Tibial artery (tissue), 4 donors: Measurements from ENCODE around the gene PIGN.

Source experiments
- DNase-seq, 2 donors: peaks; one replicate each; pipeline ENCODE4 v3.0.0-alpha.2; 2019
- H3K27ac ChIP-seq, 2 donors: fragments of 200-600 bp; sonication (generic) in 1 of 2; 1 replicate in 1 of 2; 2 replicates in 1 of 2; pipeline ENCODE4 v1.5.1; 2018 to 2019; ENCODE audit warnings: mild to moderate bottlenecking in 1 of 2
- H3K27me3 ChIP-seq, 2 donors: fragments of 200-600 bp; sonication (generic) in 1 of 2; one replicate each; pipeline versions ENCODE4 v1.5.1 to v1.6.0; 2016 to 2019
- H3K36me3 ChIP-seq, 3 donors: fragments of 200-600 bp; sonication (generic) in 2 of 3; one replicate each; pipeline ENCODE4 v1.5.1; 2016 to 2019; ENCODE audit warnings: mild to moderate bottlenecking in 2 of 3
- H3K4me1 ChIP-seq, 4 donors: fragments of 200-600 bp; sonication (generic) in 2 of 4; 1 replicate in 3 of 4; 2 replicates in 1 of 4; pipeline ENCODE4 v1.5.1; 2016 to 2019
- H3K4me3 ChIP-seq, 2 donors: fragments of 200-600 bp; sonication (generic) in 1 of 2; 1 replicate in 1 of 2; 2 replicates in 1 of 2; pipeline ENCODE4 v1.5.1; 2018 to 2019; ENCODE audit warnings: mild to moderate bottlenecking in 2 of 2
- H3K9me3 ChIP-seq, 3 donors: fragments of 200-600 bp; sonication (generic) in 1 of 3; one replicate each; pipeline ENCODE4 v1.5.1; 2016 to 2019
- CTCF ChIP-seq, 2 experiments: fragments of 200-600 bp in 1 of 2; fragments of 450-650 bp in 1 of 2; IDR thresholded peaks; one replicate each; pipeline ENCODE4 v1.5.1; 2017 to 2019; ENCODE audit warnings: antibody characterized with exemption in 2 of 2, mild to moderate bottlenecking in 1 of 2, moderate library complexity in 1 of 2
- intact Hi-C: fragments of 100-400 bp; cut with DNase I; formaldehyde crosslinking; loops from one replicate; pipeline ENCODE4 v1.15.0; 2023; ENCODE audit warnings: low total_unique reads

PIGN gene

GRCh38 chr18:62196079-62196478, 9.2 kb upstream of the PIGN start:
- Histone ChIP-seq H3K4me1 (peaks cover 0 to 21% (median 3%) of the 10 kb centered on the region in 4 donors), H3K4me3 (no peak overlapping the region), H3K36me3 (no peaks in the 10 kb centered on the region), H3K27ac (no peak overlapping the region), H3K9me3 (no peaks in the 10 kb centered on the region), H3K27me3 (no peaks in the 10 kb centered on the region)
- intact Hi-C loops, result no loop called here
- no peak for TF ChIP-seq CTCF (IDR thresholded peaks at IDR 0.05)
- DNase-seq, result no peak

DNA sequence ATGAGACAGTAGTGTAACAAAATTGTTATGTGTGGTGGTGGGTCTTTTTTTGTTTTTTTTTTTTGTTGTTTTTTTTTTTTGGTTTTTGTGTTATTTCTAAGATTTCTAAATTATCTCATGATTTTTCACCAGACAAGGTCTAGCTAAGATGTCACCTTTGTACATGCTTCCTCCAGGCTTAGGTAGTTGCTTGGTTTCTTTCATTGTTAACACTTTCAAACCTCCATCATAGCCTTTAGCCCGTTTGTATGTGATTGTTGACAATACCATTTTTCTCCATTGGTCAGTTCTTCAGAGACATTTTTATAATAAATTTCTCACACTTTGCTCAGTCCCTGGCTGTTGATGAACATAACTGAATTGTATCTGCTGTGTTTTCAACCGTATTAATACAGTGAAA, 2.4 kb upstream of the PIGN start:
- Histone ChIP-seq H3K4me1 (peaks cover 0 to 54% (median 30%) of the 10 kb centered on the region in 4 donors), H3K36me3 (no peaks in the 10 kb centered on the region), H3K27me3 (no peaks in the 10 kb centered on the region), H3K9me3 (no peaks in the 10 kb centered on the region), H3K4me3 (peak overlapping the region; percentile 81 to 91), H3K27ac (no peak overlapping the region)
- no peak for DNase-seq
- intact Hi-C loops, result loop anchor here (10.0 kb wide), 3 partner anchors 336 to 1226 kb away; partner anchors contain the start of gene ZCCHC2
- no peak for TF ChIP-seq CTCF (IDR thresholded peaks at IDR 0.05)

DNA sequence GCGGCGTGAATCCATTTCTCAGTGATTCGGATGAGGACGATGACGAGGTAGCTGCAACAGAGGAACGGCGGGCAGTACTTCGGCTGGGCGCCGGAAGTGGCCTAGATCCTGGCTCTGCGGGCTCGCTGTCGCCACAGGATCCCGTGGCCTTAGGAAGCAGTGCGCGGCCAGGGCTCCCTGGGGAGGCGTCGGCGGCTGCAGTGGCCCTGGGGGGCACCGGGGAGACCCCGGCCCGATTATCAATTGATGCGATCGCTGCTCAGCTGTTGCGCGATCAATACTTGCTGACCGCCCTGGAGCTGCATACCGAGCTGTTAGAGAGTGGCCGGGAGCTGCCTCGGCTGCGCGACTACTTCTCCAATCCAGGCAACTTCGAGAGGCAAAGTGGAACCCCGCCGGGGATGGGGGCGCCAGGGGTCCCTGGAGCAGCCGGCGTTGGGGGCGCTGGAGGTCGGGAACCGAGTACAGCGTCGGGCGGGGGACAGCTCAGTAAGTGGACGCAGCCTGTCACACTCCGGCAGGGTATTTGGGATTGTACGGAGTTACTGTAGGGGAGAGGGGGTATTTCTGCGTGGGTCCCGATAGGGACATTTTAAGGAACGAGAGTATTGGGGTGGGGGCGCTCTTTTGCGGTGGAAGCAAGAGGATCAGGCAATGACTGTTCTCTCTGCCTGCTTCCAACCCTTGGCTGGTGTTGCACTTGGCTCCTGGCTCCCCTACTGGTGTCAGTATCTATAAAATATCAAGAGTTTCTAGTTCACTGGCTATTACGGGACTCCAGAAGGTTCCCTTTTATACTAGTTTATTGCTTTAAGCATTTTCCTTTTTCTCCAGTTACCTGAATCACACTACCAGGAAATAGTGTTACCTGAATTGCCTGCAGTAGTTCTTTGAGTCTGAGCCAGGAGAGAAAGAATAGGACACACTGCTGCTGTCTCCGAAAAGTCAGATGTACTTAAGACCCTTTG, 971 bp upstream of the PIGN start:
- Histone ChIP-seq H3K9me3 (no peaks in the 10 kb centered on the region), H3K27ac (peak overlapping the region; percentile 75 to 76), H3K27me3 (no peaks in the 10 kb centered on the region), H3K36me3 (no peaks in the 10 kb centered on the region), H3K4me3 (peak overlapping the region; percentile 81 to 91), H3K4me1 (peaks cover 0 to 48% (median 30%) of the 10 kb centered on the region in 4 donors)
- TF ChIP-seq CTCF (IDR thresholded peaks at IDR 0.05), result no peak
- peak; percentile 21 to 65 for DNase-seq
- intact Hi-C loops, result loop anchor here (10.0 kb wide), 3 partner anchors 337 to 1227 kb away; partner anchors contain the start of gene ZCCHC2

DNA sequence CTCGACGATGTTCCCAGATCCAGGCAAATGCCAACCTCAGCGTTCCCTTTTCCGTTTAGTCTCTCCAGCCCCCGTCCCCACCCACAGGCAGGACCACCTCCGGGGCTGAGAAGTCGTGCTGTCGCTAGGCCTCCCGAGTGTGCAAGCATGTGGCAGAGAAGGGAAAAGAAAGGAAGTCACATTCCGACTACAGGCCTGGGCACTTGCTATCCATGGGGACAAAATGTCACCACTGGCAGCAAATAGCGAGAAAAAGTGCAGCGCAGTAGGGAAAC, 420 bp downstream of the PIGN start:
- H3K4me1 ChIP-seq, result peaks cover 0 to 48% (median 28%) of the 10 kb centered on the region in 4 donors
- H3K27ac ChIP-seq, result peak overlapping the region; percentile 83 to 89
- intact Hi-C loops, result loop anchor here (10.0 kb wide), 3 partner anchors 338 to 1228 kb away; partner anchors contain the start of gene ZCCHC2
- H3K9me3 ChIP-seq, result no peaks in the 10 kb centered on the region
- TF ChIP-seq CTCF (IDR thresholded peaks at IDR 0.05), result no peak
- peak overlapping the region; percentile 81 to 91 for H3K4me3 ChIP-seq
- no peaks in the 10 kb centered on the region for H3K27me3 ChIP-seq
- H3K36me3 ChIP-seq, result no peaks in the 10 kb centered on the region
- DNase-seq, result no peak

GRCh38 chr18:62183578-62184195, 3.2 kb downstream of the PIGN start:
- Histone ChIP-seq H3K36me3 (no peaks in the 10 kb centered on the region), H3K4me1 (peaks cover 0 to 21% (median 14%) of the 10 kb centered on the region in 4 donors), H3K27ac (no peak overlapping the region), H3K9me3 (no peaks in the 10 kb centered on the region), H3K4me3 (no peak overlapping the region), H3K27me3 (no peaks in the 10 kb centered on the region)
- no peak for DNase-seq
- peak; percentile 86 to 98 for TF ChIP-seq CTCF (IDR thresholded peaks at IDR 0.05)
- intact Hi-C loops, result loop anchor here (5.0 to 10.0 kb wide), 4 partner anchors 69 to 1231 kb away; partner anchors contain the start of gene ZCCHC2
